Erythroblast (primary cell): Measurements from ENCODE around the gene CCSER1.
"Not testable (repeated sequence)": the region's sequence is repeated elsewhere in the genome, so short reads cannot be mapped to it uniquely, and the experiment has no call there.

Experiments used
- DNase-seq, 2 experiments: peaks; one replicate each; lab custom pipeline; 2025; lab: John Stamatoyannopoulos, UW
- GATA1 ChIP-seq: IDR thresholded peaks from 2 replicates; pipeline ENCODE4 v1.6.1; 2011; ENCODE audit warnings: low read depth, mild to moderate bottlenecking, control low read depth, low read length, moderate library complexity
- POLR2A ChIP-seq: IDR thresholded peaks from 2 replicates; pipeline ENCODE4 v1.6.1; 2011; ENCODE audit warnings: mild to moderate bottlenecking, low read length

CCSER1 gene

GRCh38 chr4:91116861-91117260 is 989.7 kb downstream of the CCSER1 start:
- TF ChIP-seq POLR2A = no peak
- no peak for TF ChIP-seq GATA1
- peak; percentile 0 to 4 for DNase-seq

DNA sequence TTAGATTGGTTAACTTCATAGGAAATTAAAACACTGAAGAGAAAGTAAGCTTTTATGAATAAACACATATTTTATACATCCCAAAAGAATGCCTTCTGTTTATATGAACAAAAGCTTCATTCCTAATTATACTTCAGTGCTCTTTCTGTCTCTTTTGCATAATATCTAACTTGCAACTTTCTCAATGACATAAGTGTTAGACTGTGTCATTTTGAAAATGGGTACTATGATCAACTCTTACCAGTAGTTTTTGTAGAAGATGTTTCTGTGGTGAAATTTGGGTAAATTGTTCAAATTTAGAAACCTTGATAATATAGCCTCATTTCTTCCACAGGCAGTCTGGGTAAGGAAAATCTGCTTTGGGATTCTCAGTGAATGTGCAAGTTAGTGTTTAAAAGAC is 991.4 kb downstream of the CCSER1 start:
- TF ChIP-seq GATA1 = no peak
- TF ChIP-seq POLR2A = no peak
- no peak for DNase-seq

DNA sequence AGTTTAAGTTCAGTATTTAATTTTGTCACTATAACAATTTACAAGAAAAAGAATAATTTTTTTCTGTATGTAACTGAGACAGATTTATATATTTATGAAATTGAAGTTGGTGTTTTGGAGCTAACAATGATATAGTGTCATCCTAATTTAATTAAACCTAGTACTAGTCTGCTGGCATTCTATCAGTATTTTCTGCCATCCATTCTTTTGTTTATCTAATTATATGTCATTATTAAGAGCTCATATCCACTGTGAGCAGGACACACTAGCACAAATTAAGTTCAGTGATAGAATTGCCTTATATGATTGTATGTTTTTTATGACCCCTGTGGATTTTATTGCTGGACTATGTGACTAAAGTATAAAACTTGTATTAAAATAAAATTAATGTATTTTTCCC is 996.5 kb downstream of the CCSER1 start:
- TF ChIP-seq POLR2A (no peak), GATA1 (no peak)
- DNase-seq = no peak

GRCh38 chr4:91127192-91127591 is 1000.0 kb downstream of the CCSER1 start:
- TF ChIP-seq GATA1 (no peak), POLR2A (no peak)
- no peak for DNase-seq

GRCh38 chr4:91127831-91128230 is 1000.6 kb downstream of the CCSER1 start:
- no peak for TF ChIP-seq GATA1
- no peak for TF ChIP-seq POLR2A
- DNase-seq = no peak

DNA sequence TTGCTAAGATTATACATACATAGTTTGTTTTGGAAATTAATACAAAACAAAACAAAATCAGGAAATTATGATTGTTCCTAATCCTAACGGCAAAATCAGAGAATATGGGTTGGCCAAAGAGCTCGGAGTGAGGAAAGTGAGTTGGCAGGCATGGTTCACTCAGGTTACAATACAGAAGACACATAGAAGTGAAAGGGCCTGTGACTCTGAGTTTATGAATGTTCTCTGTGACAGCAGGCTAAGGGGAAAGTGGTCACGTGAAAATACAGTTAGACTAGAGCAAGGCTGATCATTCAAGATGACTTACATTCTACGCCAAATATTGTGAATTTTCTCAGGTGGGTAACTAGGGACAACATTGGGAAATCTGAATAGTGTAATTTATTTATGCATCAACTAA is 1001.3 kb downstream of the CCSER1 start:
- DNase-seq = no peak
- no peak for TF ChIP-seq POLR2A
- TF ChIP-seq GATA1 = no peak

GRCh38 chr4:91147067-91147466 is 1019.9 kb downstream of the CCSER1 start:
- DNase-seq = no peak
- TF ChIP-seq POLR2A (no peak), GATA1 (no peak)

DNA sequence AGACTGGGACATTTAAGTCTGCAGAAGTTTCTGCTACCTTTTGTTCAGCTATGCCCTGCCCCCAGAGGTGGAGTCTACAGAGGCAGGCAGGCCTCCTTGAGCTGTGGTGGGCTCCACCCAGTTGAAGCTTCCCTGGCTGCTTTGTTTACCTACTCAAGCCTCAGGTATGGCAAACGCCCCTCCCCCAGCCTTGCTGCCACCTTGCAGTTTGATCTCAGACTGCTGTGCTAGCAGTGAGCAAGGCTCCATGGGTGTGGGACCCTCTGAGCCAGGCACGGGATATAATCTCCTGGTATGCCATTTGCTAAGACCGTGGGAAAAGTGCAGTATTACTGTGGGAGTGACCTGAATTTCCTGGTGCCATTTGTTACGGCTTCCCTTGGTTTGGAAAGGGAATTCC is 1026.8 kb downstream of the CCSER1 start:
- DNase-seq = not testable (repeated sequence)

DNA sequence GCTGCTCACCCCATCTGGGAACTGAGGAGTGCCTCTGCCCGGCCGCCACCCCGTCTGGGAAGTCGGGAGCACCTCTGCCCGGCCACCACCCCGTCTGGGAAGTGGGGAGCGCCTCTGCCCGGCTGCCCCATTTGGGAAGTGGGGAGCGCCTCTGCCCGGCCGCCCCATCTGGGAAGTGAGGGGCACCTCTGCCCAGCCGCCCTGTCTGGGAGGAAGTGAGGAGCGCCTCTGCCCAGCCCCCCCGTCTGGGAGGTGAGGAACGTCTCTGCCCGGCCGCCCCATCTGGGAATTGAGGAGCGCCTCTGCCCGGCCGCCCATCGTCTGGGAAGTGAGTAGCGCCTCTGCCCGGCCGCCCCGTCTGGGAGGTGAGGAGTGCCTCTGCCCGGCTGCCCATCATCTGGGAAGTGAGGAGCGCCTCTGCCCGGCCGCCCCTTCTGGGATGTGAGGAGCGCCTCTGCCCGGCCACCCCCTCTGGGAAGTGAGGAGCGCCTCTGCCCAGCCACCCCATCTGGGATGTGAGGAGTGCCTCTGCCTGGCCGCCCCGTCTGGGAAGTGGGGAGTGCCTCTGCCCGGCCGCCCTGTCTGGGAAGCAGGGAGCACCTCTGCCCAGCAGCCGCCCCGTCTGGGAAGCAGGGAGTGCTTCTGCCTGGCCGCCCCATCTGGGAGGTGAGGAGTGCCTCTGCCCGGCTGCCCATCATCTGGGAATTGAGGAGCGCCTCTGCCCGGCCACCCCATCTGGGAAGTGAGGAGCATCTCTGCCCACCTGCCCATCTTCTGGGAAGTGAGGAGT is 1040.9 kb downstream of the CCSER1 start:
- not testable (repeated sequence) for DNase-seq

GRCh38 chr4:91170768-91171167 is 1043.6 kb downstream of the CCSER1 start:
- TF ChIP-seq GATA1 (no peak), POLR2A (no peak)
- DNase-seq = no peak

DNA sequence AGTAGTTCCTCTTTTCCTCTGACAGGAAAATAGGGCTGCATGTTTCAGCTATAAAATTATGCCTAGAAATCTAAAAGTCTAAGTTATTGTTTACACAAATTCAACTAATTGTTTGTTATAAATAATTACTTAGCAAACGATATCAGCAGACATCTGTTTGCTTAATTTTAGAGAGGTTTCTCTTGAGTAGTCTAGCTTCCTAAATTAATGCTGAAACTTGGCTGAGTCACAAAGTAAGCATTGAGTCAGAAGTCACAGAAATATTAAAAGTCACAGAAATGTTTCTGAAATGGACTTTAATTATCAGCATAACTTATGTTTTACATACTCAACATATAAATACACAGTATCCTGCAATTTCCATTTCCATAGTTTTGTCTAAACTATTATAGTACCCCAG is 1044.0 kb downstream of the CCSER1 start:
- no peak for TF ChIP-seq POLR2A
- no peak for TF ChIP-seq GATA1

GRCh38 chr4:91185061-91185460 is 1057.9 kb downstream of the CCSER1 start:
- DNase-seq = not testable (repeated sequence)

More for the DNA sequence above, 1044.0 kb downstream of the CCSER1 start:
- no peak for DNase-seq

DNA sequence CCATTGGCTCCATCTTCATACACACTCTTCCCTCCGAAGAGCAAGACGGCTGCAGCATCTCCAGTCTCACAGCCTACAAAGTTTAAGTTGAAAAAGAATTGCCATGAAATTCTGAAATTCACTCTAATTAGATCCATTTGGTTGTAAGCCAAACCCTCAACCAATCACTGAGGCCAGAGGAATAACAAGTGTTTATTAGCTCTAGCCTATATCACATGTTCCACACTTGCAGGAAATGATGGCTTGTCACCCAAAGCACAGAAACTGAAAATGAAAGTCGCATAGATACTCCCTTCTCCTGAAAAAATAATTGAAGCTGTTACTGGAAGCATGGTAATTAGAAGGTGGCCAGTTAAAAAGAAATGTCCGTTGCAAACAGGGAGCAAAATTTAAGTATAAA is 1071.8 kb downstream of the CCSER1 start:
- TF ChIP-seq POLR2A (no peak), GATA1 (no peak)
- DNase-seq = no peak

DNA sequence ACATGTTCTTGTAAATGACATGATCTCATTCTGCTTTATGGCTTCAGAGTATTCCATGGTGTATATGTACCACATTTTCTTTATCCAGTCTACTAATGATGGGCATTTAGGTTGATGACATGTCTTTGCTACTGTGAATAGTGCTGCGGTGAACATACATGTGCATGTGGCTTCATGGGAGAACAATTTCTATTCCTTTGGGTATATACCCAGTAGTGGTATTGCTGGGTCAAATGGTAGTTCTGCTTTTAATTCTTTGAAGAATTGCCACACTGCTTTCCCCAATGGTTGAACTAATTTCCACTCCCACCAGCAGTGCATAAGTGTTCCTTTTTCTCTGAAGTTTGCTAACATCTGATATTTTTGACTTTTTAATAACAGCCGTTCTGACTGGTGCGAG is 1080.3 kb downstream of the CCSER1 start:
- no peak for TF ChIP-seq GATA1
- no peak for TF ChIP-seq POLR2A
- DNase-seq = no peak

- DNase-seq = no peak
Observed at GRCh38 chr4:91212211-91212610, 1085.0 kb downstream of the CCSER1 start.

GRCh38 chr4:91217831-91218403 is 1090.7 kb downstream of the CCSER1 start:
- DNase-seq = not testable (repeated sequence)

More at GRCh38 chr4:91212211-91212610, 1085.0 kb downstream of the CCSER1 start:
- TF ChIP-seq POLR2A (no peak), GATA1 (no peak)
